Upper lobe of right lung (tissue), 1 donor: Measurements from ENCODE around the gene USP11. TPM values are rescaled to one million over a fixed set of nuclear protein-coding genes. Genes with fewer than 3 reads are reported as not detected.
"Not testable (repeated sequence)": the region's sequence is repeated elsewhere in the genome, so short reads cannot be mapped to it uniquely, and the experiment has no call there.

ENCODE experiments used
- ATAC-seq: fragments of 200-7000 bp; cut with Tn5 transposase; one replicate; pipeline ENCODE4 v1.9.1; 2020; ENCODE audit warnings: mild to moderate bottlenecking, moderate library complexity
- DNase-seq: peaks from one replicate; pipeline ENCODE4 v3.0.0-alpha.2; 2020
- H3K27ac ChIP-seq: fragments of 200-600 bp; one replicate; pipeline ENCODE4 v1.8.0; 2022
- H3K27me3 ChIP-seq: fragments of 200-600 bp; one replicate; pipeline ENCODE4 v1.8.0; 2022; ENCODE audit warnings: mild to moderate bottlenecking
- H3K36me3 ChIP-seq: fragments of 200-600 bp; one replicate; pipeline ENCODE4 v1.8.0; 2022
- H3K4me1 ChIP-seq: fragments of 200-600 bp; one replicate; pipeline ENCODE4 v1.8.0; 2022
- H3K4me3 ChIP-seq: fragments of 200-600 bp; one replicate; pipeline ENCODE4 v1.8.0; 2022; ENCODE audit warnings: mild to moderate bottlenecking
- H3K9me3 ChIP-seq: fragments of 200-600 bp; one replicate; pipeline ENCODE4 v1.8.0; 2022
- intact Hi-C: fragments of 100-400 bp; cut with DNase I; formaldehyde crosslinking; loops from one replicate; pipeline ENCODE4 v1.11.0; 2022
- total RNA-seq: library from RNA; stranded (reverse); fragmentation: NEBNext Ultra II Directional; extraction: Animal tissue kit (Norgen Biotek cat#: 25700); gene quantifications from one replicate; pipeline ENCODE4 v1.2.1, GENCODE V29; 2021
- TF ChIP-seq, protein P1 (sequence below): fragments of 200-600 bp; IDR thresholded peaks from one replicate; pipeline ENCODE4 v1.8.0; 2022; ENCODE audit warnings: antibody characterized with exemption
- donor health status: DM: no; HTN: yes; CAD: no; lungs with severe emphysema.

The USP11 gene
- total RNA-seq, 1 donor from 2014 or later, result 56.0 TPM

DNA sequence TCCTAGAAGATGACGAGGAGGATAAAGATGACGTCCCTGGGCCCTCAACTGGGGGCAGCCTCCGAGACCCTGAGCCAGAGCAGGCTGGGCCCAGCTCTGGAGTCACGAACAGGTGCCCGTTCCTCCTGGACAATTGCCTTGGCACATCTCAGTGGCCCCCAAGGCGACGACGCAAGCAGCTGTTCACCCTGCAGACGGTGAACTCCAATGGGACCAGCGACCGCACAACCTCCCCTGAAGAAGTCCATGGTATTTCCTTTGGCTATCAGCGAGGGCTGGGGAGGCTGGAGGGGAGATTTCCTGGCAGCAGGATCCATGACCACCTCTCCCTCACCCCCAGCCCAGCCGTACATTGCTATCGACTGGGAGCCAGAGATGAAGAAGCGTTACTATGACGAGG, 11.9 kb downstream of the USP11 start:
- ATAC-seq (no peak), DNase-seq (no peak)
- H3K27me3 ChIP-seq, result no peaks in the 10 kb centered on the region
- intact Hi-C loops, result no loop called here
- no peaks in the 10 kb centered on the region for H3K9me3 ChIP-seq
- peaks cover 51% of the 10 kb centered on the region for H3K36me3 ChIP-seq
- no peak overlapping the region for H3K27ac ChIP-seq
- TF ChIP-seq, protein P1, sequence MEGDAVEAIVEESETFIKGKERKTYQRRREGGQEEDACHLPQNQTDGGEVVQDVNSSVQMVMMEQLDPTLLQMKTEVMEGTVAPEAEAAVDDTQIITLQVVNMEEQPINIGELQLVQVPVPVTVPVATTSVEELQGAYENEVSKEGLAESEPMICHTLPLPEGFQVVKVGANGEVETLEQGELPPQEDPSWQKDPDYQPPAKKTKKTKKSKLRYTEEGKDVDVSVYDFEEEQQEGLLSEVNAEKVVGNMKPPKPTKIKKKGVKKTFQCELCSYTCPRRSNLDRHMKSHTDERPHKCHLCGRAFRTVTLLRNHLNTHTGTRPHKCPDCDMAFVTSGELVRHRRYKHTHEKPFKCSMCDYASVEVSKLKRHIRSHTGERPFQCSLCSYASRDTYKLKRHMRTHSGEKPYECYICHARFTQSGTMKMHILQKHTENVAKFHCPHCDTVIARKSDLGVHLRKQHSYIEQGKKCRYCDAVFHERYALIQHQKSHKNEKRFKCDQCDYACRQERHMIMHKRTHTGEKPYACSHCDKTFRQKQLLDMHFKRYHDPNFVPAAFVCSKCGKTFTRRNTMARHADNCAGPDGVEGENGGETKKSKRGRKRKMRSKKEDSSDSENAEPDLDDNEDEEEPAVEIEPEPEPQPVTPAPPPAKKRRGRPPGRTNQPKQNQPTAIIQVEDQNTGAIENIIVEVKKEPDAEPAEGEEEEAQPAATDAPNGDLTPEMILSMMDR, result no peak
- no peak overlapping the region for H3K4me3 ChIP-seq
- no peaks in the 10 kb centered on the region for H3K4me1 ChIP-seq

DNA sequence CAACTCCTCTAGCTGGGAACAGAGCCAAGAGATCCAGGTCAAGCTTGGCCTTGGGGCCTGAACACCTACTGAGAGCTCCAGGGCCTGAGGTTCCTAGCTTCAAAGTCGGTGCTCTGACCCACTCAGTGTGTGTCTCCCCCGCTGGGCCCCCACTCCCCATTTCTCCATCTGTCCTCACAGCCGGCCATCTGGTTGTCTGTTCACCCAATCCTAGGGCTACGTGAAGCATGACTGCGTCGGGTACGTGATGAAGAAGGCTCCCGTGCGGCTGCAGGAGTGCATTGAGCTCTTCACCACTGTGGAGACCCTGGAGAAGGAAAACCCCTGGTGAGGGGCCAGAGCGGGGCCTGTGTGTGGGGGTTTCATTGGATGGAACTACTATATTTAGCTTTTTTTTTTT, 12.3 kb downstream of the USP11 start:
- ATAC-seq (no peak), DNase-seq (no peak)
- H3K27me3 ChIP-seq, result no peaks in the 10 kb centered on the region
- H3K36me3 ChIP-seq, result peaks cover 47% of the 10 kb centered on the region
- no peak overlapping the region for H3K27ac ChIP-seq
- TF ChIP-seq, protein P1, result no peak
- intact Hi-C loops, result no loop called here
- H3K9me3 ChIP-seq, result no peaks in the 10 kb centered on the region
- H3K4me3 ChIP-seq, result no peak overlapping the region
- no peaks in the 10 kb centered on the region for H3K4me1 ChIP-seq

GRCh38 chrX:47247206-47247998, 14.6 kb downstream of the USP11 start:
- no peak overlapping the region for H3K4me3 ChIP-seq
- no peaks in the 10 kb centered on the region for H3K27me3 ChIP-seq
- H3K36me3 ChIP-seq, result peaks cover 30% of the 10 kb centered on the region
- H3K4me1 ChIP-seq, result no peaks in the 10 kb centered on the region
- ATAC-seq, result no peak
- intact Hi-C loops, result no loop called here
- H3K27ac ChIP-seq, result no peak overlapping the region
- no peak for DNase-seq
- no peaks in the 10 kb centered on the region for H3K9me3 ChIP-seq
- TF ChIP-seq, protein P1, result no peak

DNA sequence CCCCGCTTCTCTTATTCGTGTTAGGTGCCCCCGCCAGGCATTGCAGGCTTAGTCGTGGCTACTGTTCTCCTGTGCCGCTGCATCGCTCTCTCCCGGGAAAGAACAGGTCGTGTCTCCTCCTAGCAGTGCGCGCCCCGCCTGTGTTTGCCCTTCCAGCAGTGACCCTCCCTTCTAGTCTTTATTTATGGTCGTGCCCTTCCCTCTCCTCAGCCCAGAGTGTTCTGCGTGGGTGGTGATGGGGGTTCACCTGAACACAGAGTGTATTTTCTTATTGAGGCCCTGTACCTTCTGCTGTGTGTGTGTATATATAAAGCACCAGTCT, 15.2 kb downstream of the USP11 start:
- no peaks in the 10 kb centered on the region for H3K4me1 ChIP-seq
- H3K4me3 ChIP-seq, result no peak overlapping the region
- H3K27me3 ChIP-seq, result no peaks in the 10 kb centered on the region
- peaks cover 30% of the 10 kb centered on the region for H3K36me3 ChIP-seq
- no peak overlapping the region for H3K27ac ChIP-seq
- intact Hi-C loops, result no loop called here
- no peaks in the 10 kb centered on the region for H3K9me3 ChIP-seq
- DNase-seq (no peak), ATAC-seq (no peak)
- TF ChIP-seq, protein P1, result no peak

- Histone ChIP-seq H3K36me3 (peaks cover 25% of the 10 kb centered on the region), H3K4me3 (no peak overlapping the region), H3K9me3 (no peaks in the 10 kb centered on the region), H3K4me1 (no peaks in the 10 kb centered on the region), H3K27ac (no peak overlapping the region), H3K27me3 (no peaks in the 10 kb centered on the region)
- DNase-seq (no peak), ATAC-seq (no peak)
- intact Hi-C loops, result no loop called here
- TF ChIP-seq, protein P1, result no peak
Measured at GRCh38 chrX:47248576-47248975, 15.8 kb downstream of the USP11 start.

GRCh38 chrX:47250017-47250347, 17.2 kb downstream of the USP11 start:
- no peak for ATAC-seq
- intact Hi-C loops, result no loop called here

DNA sequence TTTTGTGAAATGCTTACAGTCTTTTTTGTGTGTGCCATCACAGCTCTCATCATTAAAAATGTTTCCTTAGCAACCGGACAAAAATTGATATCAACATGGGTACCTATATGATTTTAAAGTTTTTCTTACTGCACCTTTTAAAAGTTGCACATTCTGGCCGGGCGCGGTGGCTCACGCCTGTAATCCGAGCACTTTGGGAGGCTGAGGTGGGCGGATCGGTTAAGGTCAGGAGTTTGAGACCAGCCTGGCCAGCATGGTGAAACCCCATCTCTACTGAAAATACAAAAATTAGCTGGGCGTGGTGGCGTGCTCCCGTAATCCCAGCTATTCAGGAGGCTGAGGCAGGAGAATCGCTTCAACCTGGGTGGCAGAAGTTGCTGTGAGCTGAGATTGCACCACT, 24.8 kb downstream of the USP11 start:
- H3K9me3 ChIP-seq, DNase-seq, ATAC-seq, H3K36me3 ChIP-seq, H3K4me3 ChIP-seq, intact Hi-C loops, H3K27ac ChIP-seq, H3K4me1 ChIP-seq, H3K27me3 ChIP-seq: not testable (repeated sequence)

More at GRCh38 chrX:47250017-47250347, 17.2 kb downstream of the USP11 start:
- Histone ChIP-seq H3K27me3 (no peaks in the 10 kb centered on the region), H3K36me3 (peaks cover 11% of the 10 kb centered on the region), H3K9me3 (no peaks in the 10 kb centered on the region), H3K4me3 (no peak overlapping the region), H3K4me1 (no peaks in the 10 kb centered on the region), H3K27ac (no peak overlapping the region)
- TF ChIP-seq, protein P1, result no peak
- DNase-seq, result no peak
